Astrocyte (in vitro differentiated cells and primary cell): ENCODE results near the gene KIF26B. TPM values are rescaled to one million over a fixed set of nuclear protein-coding genes. Genes with fewer than 3 reads are reported as not detected.
"Not testable (repeated sequence)": the region's sequence is repeated elsewhere in the genome, so short reads cannot be mapped to it uniquely, and the experiment has no call there.

Source experiments
- DNase-seq: peaks from one replicate; pipeline ENCODE4 v3.0.0-alpha.2; 2010; ENCODE audit warnings: low read depth
- FAIRE-seq: peaks from 2 replicates; lab custom pipeline; 2011; peaks lifted over from hg19 to GRCh38; lab: Jason Lieb, UNC
- H2AFZ ChIP-seq: 2 replicates; pipeline ENCODE4 v1.6.0; 2012; ENCODE audit warnings: low read depth, low read length, inconsistent platforms
- H3K27ac ChIP-seq: 2 replicates; pipeline ENCODE4 v1.5.1; 2011; ENCODE audit warnings: low read depth, low read length, inconsistent platforms
- H3K27me3 ChIP-seq: 2 replicates; pipeline ENCODE4 v1.6.0; 2011; ENCODE audit warnings: low read length, inconsistent platforms; ENCODE audit not compliant: insufficient read depth
- H3K36me3 ChIP-seq: 2 replicates; pipeline ENCODE4 v1.5.1; 2011; ENCODE audit warnings: low read length, inconsistent platforms; ENCODE audit not compliant: insufficient read depth
- H3K4me1 ChIP-seq: 2 replicates; pipeline ENCODE4 v1.5.1; 2011; ENCODE audit warnings: low read length, inconsistent platforms; ENCODE audit not compliant: insufficient read depth
- H3K4me2 ChIP-seq: 2 replicates; pipeline ENCODE4 v1.6.0; 2012; ENCODE audit warnings: low read length, inconsistent platforms
- H3K4me3 ChIP-seq: 2 replicates; pipeline ENCODE4 v1.5.1; 2011; ENCODE audit warnings: low read depth, mild to moderate bottlenecking, low read length, inconsistent platforms; ENCODE audit not compliant: insufficient read depth
- H3K79me2 ChIP-seq: 2 replicates; pipeline ENCODE4 v1.6.0; 2012; ENCODE audit warnings: mild to moderate bottlenecking, low read length, inconsistent platforms; ENCODE audit not compliant: insufficient read depth
- H3K9ac ChIP-seq: 2 replicates; pipeline ENCODE4 v1.6.0; 2012; ENCODE audit warnings: mild to moderate bottlenecking, low read length, inconsistent platforms
- H3K9me3 ChIP-seq: 2 replicates; pipeline ENCODE4 v1.5.1; 2012; ENCODE audit warnings: low read depth, mild to moderate bottlenecking, low read length, inconsistent platforms; ENCODE audit not compliant: insufficient read depth
- H4K20me1 ChIP-seq: 2 replicates; pipeline ENCODE4 v1.6.0; 2012; ENCODE audit warnings: low read length, inconsistent platforms; ENCODE audit not compliant: insufficient read depth
- H3K27ac Mint-ChIP-seq: one replicate; pipeline ENCODE4 v1.8.0; 2021; ENCODE audit warnings: mild to moderate bottlenecking, mixed read lengths; ENCODE audit not compliant: unreplicated experiment
- H3K27me3 Mint-ChIP-seq: one replicate; pipeline ENCODE4 v1.8.0; 2021; ENCODE audit warnings: low read depth, mixed read lengths; ENCODE audit not compliant: unreplicated experiment
- H3K36me3 Mint-ChIP-seq: one replicate; pipeline ENCODE4 v1.8.0; 2021; ENCODE audit warnings: low read depth, mixed read lengths; ENCODE audit not compliant: unreplicated experiment
- H3K4me1 Mint-ChIP-seq: one replicate; pipeline ENCODE4 v1.8.0; 2021; ENCODE audit warnings: low read depth, mixed read lengths; ENCODE audit not compliant: unreplicated experiment
- H3K4me3 Mint-ChIP-seq: one replicate; pipeline ENCODE4 v1.8.0; 2021; ENCODE audit warnings: mild to moderate bottlenecking, moderate library complexity, mixed read lengths; ENCODE audit not compliant: unreplicated experiment
- H3K9me3 Mint-ChIP-seq: one replicate; pipeline ENCODE4 v1.8.0; 2021; ENCODE audit warnings: mild to moderate bottlenecking, mixed read lengths; ENCODE audit not compliant: unreplicated experiment
- CTCF ChIP-seq: IDR thresholded peaks from 2 replicates; pipeline ENCODE4 v1.5.1; 2011; ENCODE audit warnings: low read depth, mild to moderate bottlenecking, inconsistent platforms, low read length, moderate library complexity; ENCODE audit not compliant: insufficient read depth
- EZH2 ChIP-seq: IDR thresholded peaks from 2 replicates; pipeline ENCODE4 v1.6.1; 2012; ENCODE audit warnings: mild to moderate bottlenecking, low read length, inconsistent platforms; ENCODE audit not compliant: insufficient read depth
- total RNA-seq: library from RNA; stranded (reverse); gene quantifications from 2 replicates; pipeline ENCODE4 v1.2.1, GENCODE V29; 2021

The KIF26B gene
- total RNA-seq, 1 donor from 2014 or later = 6.8 TPM

- Histone ChIP-seq H2AFZ (no peak overlapping the region), H3K27me3 (no peaks in the 10 kb centered on the region), H3K9ac (no peak overlapping the region), H3K27ac (no peak overlapping the region), H3K79me2 (no peaks in the 10 kb centered on the region), H3K36me3 (no peaks in the 10 kb centered on the region), H3K4me2 (no peak overlapping the region), H4K20me1 (no peaks in the 10 kb centered on the region), H3K9me3 (no peaks in the 10 kb centered on the region), H3K4me3 (no peak overlapping the region), H3K4me1 (peaks cover 7% of the 10 kb centered on the region)
- DNase-seq = no peak
- H3K27ac Mint-ChIP-seq = no peak overlapping the region
- H3K36me3 Mint-ChIP-seq = peaks cover 12% of the 10 kb centered on the region
- H3K4me3 Mint-ChIP-seq = no peak overlapping the region
- no peak for FAIRE-seq
- no peaks in the 10 kb centered on the region for H3K9me3 Mint-ChIP-seq
- H3K27me3 Mint-ChIP-seq = peaks cover 6% of the 10 kb centered on the region
- no peaks in the 10 kb centered on the region for H3K4me1 Mint-ChIP-seq
- TF ChIP-seq EZH2 (no peak), CTCF (no peak)
These were observed 26.2 kb upstream of the KIF26B start for GRCh38 chr1:245128381-245129101.

- TF ChIP-seq CTCF (no peak), EZH2 (no peak)
- H3K4me2 ChIP-seq = peak overlapping the region; percentile 71
- H3K9me3 Mint-ChIP-seq = no peaks in the 10 kb centered on the region
- H3K36me3 Mint-ChIP-seq = peaks cover 8% of the 10 kb centered on the region
- no peaks in the 10 kb centered on the region for H3K36me3 ChIP-seq
- H3K9me3 ChIP-seq = no peaks in the 10 kb centered on the region
- no peaks in the 10 kb centered on the region for H3K4me1 Mint-ChIP-seq
- H3K4me3 Mint-ChIP-seq = no peak overlapping the region
- H3K4me3 ChIP-seq = no peak overlapping the region
- DNase-seq (peak; percentile 31), FAIRE-seq (no peak)
- peak overlapping the region; percentile 56 for H2AFZ ChIP-seq
- H3K27me3 Mint-ChIP-seq = peaks cover 5% of the 10 kb centered on the region
- no peak overlapping the region for H3K27ac Mint-ChIP-seq
- H3K27ac ChIP-seq = no peak overlapping the region
- no peaks in the 10 kb centered on the region for H3K27me3 ChIP-seq
- H3K4me1 ChIP-seq = peaks cover 7% of the 10 kb centered on the region
- peak overlapping the region; percentile 31 for H3K9ac ChIP-seq
- no peaks in the 10 kb centered on the region for H3K79me2 ChIP-seq
- no peaks in the 10 kb centered on the region for H4K20me1 ChIP-seq
These were observed 25.2 kb upstream of the KIF26B start for GRCh38 chr1:245129319-245130240.

- DNase-seq, FAIRE-seq, H3K4me1 Mint-ChIP-seq, H3K36me3 ChIP-seq, H3K4me3 ChIP-seq, H3K4me3 Mint-ChIP-seq, H3K27ac Mint-ChIP-seq, H3K36me3 Mint-ChIP-seq, H3K4me2 ChIP-seq, H3K27me3 Mint-ChIP-seq, H2AFZ ChIP-seq, H3K4me1 ChIP-seq, H3K27ac ChIP-seq, H3K9me3 ChIP-seq, H3K79me2 ChIP-seq, H3K27me3 ChIP-seq, H3K9ac ChIP-seq, H4K20me1 ChIP-seq, H3K9me3 Mint-ChIP-seq: not testable (repeated sequence)
These were observed 24.3 kb upstream of the KIF26B start for GRCh38 chr1:245130281-245131025.
